Measurements from ENCODE around the gene ZC3H4.
"Not testable (repeated sequence)": the region's sequence is repeated elsewhere in the genome, so short reads cannot be mapped to it uniquely, and the experiment has no call there.

Gene ZC3H4

DNA sequence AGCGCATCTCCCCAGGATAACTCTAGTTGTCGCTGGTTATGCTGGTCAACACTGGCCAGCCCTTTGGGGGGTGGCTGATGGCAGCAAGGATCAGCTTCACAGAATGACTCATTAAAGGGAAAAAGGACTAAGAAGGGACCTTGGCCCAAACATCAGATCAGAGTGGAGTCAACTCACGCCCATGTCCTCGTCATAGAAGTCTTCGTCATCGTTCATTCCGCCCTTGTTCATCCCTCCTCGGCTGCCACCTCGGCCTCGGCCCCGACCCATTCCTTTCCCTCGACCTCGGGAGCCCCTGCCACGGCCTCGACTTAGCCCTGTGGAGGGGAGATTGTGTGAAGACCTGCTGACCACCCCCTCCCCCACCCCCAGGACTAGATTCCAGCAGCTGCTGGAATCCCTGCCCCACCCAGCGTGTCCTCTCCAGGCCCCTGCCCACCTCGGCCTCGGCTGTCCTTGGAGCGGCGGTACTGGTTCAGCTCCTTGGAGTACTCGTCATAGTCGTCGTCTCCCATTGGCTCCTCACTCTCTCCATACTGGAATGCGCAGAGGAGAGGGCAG is 28.6 kb downstream of the ZC3H4 start:
- no peak for DNase-seq (ENCODE audit: low read depth)

DNA sequence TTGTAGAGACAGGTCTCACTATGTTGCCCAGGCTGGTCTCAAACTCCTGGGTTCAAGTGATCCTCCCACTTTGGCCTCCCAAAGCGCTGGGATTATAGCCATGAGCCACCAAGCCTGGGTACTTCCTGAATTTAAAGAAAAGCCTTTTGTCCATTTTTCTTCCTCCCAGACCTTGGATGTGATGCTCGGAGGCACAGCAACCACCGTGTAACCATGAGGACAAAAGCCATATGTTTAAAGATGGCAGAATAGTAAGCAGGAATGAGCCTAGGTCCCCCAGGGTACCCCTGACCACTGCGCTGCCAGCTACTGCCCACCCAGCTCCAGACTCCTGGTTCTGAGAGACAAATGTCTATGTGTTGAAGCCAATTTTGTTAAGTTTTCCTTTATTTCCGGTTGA is 31.1 kb downstream of the ZC3H4 start:
- no peak for DNase-seq (ENCODE audit: low read depth)

DNA sequence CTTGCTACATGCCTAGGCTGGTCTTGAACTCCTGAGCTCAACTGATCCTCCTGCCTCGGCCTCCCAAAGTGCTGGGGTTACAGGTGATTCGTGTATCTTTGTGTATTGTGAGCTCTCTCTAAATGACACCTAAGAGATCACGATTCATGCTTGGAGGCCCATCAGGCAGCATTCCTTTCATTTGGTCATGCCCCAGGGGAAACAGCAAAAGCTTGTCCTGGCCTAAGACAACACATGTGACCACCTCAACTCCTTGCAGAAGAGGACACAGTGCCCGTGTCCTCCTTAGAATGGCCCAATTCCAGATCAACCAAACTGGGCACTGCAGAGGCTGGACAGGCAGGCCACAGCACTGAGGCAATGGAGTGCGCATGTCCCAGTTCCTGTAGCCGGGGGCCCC is 32.5 kb downstream of the ZC3H4 start:
- peak; percentile 25 for DNase-seq (ENCODE audit: low read depth)

- not testable (repeated sequence) for DNase-seq (ENCODE audit: low read depth)
These were observed 35.2 kb downstream of the ZC3H4 start for GRCh38 chr19:47078351-47078750.

- no peak for DNase-seq (ENCODE audit: low read depth)
These were observed 37.6 kb downstream of the ZC3H4 start for GRCh38 chr19:47075941-47076340.

- DNase-seq (ENCODE audit: low read depth) = no peak
These were observed 38.3 kb downstream of the ZC3H4 start for GRCh38 chr19:47075179-47075810.

GRCh38 chr19:47074621-47075020 is 39.0 kb downstream of the ZC3H4 start:
- DNase-seq (ENCODE audit: low read depth) = no peak

DNA sequence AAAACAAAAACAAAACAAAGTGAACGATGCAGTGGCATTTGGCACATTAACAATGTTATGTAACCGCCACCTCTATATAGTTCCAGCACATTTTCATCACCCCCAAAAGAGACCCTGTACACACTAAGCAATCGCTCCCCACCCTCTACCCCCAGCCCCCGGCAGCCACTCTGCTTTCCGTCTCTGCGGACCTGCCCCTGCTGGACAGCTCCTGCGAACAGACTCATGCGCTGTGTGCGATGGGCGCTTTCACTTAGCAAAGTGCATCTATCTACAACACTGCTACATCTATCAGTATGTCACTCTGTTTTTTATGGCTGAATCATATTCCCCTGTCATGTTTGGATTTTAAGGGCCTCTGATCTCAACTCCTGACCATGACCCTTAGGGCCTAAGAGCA is 40.0 kb downstream of the ZC3H4 start:
- no peak for DNase-seq (ENCODE audit: low read depth)

DNA sequence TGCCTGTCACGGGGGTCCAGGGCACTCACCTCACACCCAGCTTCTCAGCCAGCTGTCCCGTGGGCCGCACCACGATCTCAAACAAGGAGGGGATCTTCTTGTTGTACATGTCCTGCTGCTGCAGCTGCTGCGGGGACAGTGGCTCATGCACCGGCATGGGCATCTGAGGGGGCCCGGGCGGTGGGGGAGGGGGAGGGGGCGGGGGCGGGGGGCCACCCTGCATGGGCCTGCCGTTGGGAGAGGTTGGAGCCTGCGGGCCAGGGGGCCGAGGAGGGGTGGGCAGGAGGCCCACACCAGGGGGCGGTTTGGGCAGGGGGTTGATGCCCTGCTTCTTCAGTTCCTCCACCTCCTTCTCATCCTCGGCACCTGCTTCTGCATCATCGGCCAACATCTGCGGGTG is 41.3 kb downstream of the ZC3H4 start:
- DNase-seq (ENCODE audit: low read depth) = no peak

DNA sequence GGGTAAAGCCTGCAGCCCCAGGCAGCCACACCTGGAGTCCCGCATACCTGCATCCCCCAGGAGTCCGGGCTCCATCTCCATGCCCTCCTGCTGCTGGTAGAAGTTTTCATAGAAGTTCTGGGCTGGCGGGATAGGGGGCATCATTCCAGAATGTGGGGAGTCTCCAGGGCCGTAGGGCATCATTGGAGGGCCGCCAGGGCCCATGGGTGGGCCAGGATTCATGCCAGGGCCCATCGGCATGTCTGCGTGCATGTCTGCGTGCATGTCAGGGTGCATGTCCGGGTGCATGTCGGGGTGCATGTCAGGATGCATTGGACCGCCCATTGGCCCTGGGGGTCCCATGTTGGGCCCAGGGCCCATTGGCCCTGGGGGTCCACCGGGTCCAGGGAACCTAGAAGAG is 41.8 kb downstream of the ZC3H4 start:
- no peak for DNase-seq (ENCODE audit: low read depth)

DNA sequence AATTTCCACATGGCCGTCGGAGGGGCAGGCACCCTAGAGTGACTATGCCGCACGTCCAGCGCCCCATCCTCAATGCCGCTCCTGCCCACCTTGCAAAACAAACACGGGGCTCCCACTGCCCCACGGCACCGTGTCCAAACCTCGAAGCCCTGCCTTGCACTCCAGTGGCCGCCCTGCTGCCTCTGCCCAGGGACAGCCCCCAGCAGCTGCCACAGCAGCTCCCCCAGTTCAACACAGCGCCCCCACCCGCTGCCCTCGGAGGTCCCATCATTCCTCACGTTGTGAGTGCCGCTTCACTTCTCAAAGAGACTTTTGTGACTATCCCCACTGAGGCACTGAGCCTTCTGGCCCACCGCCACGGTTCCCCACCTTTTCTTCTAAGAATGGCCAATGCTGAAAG is 42.8 kb downstream of the ZC3H4 start:
- DNase-seq (ENCODE audit: low read depth) = no peak

GRCh38 chr19:47069795-47070194 is 43.8 kb downstream of the ZC3H4 start:
- DNase-seq (ENCODE audit: low read depth) = no peak

DNA sequence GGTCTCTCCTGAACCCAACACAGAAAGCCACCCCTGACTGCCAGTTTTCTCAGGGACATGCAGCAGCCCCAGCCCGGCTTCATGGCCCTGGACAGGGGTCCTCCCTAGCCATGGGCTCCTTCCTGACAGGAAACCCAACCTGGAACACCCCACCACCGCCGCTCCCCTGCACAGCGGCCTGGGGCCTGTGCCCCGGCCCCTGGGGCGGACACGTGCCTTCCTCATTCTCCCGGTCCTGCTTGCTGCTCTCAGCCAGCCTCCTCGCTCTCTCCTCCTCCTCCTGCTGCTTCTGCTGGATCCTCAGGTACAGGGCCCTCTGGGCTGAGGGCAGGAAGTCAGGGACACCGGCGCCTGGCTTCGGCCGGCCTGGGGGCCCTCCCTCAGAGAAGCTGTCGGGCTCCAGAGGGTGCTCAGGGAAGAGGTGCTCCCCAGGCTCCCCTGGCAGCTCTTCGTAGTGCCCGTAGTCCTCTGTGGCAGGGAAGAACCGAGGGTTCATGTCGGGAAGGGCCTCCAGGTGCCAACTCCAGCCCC is 44.6 kb downstream of the ZC3H4 start:
- no peak for DNase-seq (ENCODE audit: low read depth)

GRCh38 chr19:47068246-47068645 is 45.3 kb downstream of the ZC3H4 start:
- DNase-seq (ENCODE audit: low read depth) = no peak

GRCh38 chr19:47067215-47067847 is 46.2 kb downstream of the ZC3H4 start:
- no peak for DNase-seq (ENCODE audit: low read depth)

DNA sequence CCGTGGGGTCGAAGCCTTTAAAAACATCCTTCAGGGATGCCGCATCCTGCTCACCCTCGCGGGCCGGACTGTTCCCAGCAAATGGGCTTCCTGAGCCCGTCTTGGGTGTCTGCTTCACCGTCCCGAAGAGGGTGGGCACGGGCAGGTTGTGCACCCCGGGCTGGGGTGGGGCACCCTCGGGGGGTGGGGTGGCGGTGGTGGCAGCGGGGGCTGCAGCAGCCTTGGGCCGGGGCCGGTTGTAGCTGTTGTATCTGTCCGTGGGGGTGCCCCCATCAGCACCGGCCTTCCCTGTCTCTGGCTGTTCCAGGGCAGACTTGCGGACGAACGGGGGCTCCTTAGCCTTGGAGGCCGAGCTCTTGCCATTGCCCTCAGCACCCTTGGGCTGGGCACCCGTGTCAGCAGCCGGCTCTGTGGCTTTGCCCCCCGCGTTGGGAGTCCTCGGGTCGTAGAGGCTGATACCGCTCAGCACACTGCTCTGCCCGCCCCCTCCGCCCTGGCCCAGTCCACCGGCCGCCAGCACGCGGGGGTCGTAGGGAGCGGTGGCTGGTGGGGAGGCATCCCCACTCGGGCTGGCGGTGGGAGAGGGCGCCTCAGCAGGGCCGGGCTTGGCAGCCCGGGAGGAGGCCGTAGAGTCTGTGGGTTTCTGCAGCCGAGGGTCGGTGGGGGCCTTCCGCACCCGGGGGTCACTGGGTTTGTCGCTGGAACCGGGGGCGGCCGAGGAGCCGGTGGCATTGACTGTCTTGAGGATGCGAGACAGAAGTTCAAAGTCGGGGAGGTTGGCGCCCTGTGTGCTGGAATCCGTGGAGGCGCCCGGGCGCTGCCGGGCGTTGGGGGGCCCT is 47.0 kb downstream of the ZC3H4 start:
- DNase-seq (ENCODE audit: low read depth) = no peak

DNA sequence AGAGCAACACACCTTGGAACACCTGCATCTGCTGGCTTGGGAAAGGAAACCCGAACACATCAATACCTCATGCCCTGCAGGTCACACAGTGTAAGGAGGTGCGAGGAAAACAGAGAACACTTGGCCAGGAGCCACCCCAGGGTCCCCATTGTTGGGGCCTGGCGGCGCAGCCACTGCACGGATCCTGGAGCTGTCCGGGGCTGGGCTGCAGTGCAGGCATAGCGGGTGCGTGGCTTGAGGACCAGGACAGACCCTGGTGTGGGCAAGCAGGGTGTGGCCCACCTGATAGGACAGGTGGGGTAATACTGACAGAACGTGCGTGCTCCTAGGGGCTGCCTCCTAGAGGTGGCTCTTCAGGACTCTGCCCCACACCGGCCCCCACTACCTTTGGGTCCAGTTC is 48.3 kb downstream of the ZC3H4 start:
- DNase-seq (ENCODE audit: low read depth) = no peak

DNA sequence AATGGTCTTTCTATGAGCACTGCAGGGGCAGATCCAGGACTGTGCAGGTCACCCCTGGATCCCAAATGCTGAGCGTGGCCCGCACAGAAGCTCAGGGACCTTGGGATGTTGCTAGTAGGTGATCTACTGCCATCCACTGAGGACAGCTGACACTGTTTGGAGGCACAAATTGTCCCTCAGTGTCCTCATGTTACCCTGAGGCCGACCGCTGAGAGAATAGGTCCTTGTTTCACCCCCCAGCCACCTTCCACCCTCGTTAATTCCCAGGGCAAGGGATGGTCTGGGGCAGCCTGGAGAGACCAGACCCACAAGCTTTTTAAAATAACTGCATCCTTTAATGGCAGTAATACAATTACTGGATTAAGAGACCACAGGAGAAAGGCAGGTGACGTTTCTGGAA is 49.7 kb downstream of the ZC3H4 start:
- no peak for DNase-seq (ENCODE audit: low read depth)

- DNase-seq (ENCODE audit: low read depth) = no peak
These were observed 55.0 kb downstream of the ZC3H4 start for GRCh38 chr19:47058621-47059022.

- peak; percentile 64 for DNase-seq (ENCODE audit: low read depth)
These were observed 56.2 kb downstream of the ZC3H4 start for GRCh38 chr19:47057328-47057727.

DNA sequence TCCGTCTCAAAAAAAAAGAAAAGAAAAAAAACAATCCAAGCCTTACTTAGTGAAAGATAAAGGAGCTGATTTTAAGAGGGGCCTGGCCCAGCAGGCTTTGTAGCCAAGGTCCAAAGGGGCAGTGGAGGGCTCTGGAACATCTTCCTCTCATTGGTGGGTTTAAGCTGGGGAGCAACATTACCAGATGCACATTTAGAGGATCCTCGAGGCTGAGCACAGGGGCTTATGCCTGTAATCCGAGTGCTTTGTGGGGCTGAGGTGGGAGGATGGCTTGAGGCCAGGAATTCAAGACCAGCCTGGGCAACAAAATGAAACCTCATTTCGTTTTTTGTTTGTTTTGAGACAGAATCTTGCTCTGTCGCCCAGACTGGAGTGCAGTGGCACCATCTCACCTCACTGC is 57.2 kb downstream of the ZC3H4 start:
- no peak for DNase-seq (ENCODE audit: low read depth)

GRCh38 chr19:47050562-47050961 is 63.0 kb downstream of the ZC3H4 start:
- DNase-seq (ENCODE audit: low read depth) = not testable (repeated sequence)

GRCh38 chr19:47049307-47049700 is 64.3 kb downstream of the ZC3H4 start:
- peak; percentile 91 for DNase-seq (ENCODE audit: low read depth)

Data from EH (cell line).